ENCODE measurements around the gene MAGI2.
"Not testable (repeated sequence)": the region's sequence is repeated elsewhere in the genome, so short reads cannot be mapped to it uniquely, and the experiment has no call there.

MAGI2 gene

GRCh38 chr7:78367280-78367773 lies 1086.1 kb downstream of the MAGI2 start:
- DNase-seq (ENCODE audit: low spot score), result no peak

GRCh38 chr7:78363866-78364265 lies 1089.6 kb downstream of the MAGI2 start:
- DNase-seq (ENCODE audit: low spot score), result no peak

- no peak for DNase-seq (ENCODE audit: low spot score)
Measured at GRCh38 chr7:78359836-78360235, 1093.6 kb downstream of the MAGI2 start.

GRCh38 chr7:78357709-78358108 lies 1095.8 kb downstream of the MAGI2 start:
- no peak for DNase-seq (ENCODE audit: low spot score)

- no peak for DNase-seq (ENCODE audit: low spot score)
Measured at GRCh38 chr7:78355834-78356233, 1097.6 kb downstream of the MAGI2 start.

GRCh38 chr7:78350926-78351325 lies 1102.5 kb downstream of the MAGI2 start:
- DNase-seq (ENCODE audit: low spot score), result no peak

- DNase-seq (ENCODE audit: low spot score), result no peak
Measured at GRCh38 chr7:78350391-78350790, 1103.1 kb downstream of the MAGI2 start.

GRCh38 chr7:78346827-78347226 lies 1106.6 kb downstream of the MAGI2 start:
- DNase-seq (ENCODE audit: low spot score), result no peak

GRCh38 chr7:78345979-78346378 lies 1107.5 kb downstream of the MAGI2 start:
- no peak for DNase-seq (ENCODE audit: low spot score)

GRCh38 chr7:78345293-78345911 lies 1108.1 kb downstream of the MAGI2 start:
- DNase-seq (ENCODE audit: low spot score), result no peak

- no peak for DNase-seq (ENCODE audit: low spot score)
Measured at GRCh38 chr7:78334426-78334825, 1119.0 kb downstream of the MAGI2 start.

GRCh38 chr7:78333530-78334425 lies 1119.7 kb downstream of the MAGI2 start:
- no peak for DNase-seq (ENCODE audit: low spot score)

- DNase-seq (ENCODE audit: low spot score), result no peak
Measured at GRCh38 chr7:78329001-78329655, 1124.3 kb downstream of the MAGI2 start.

- DNase-seq (ENCODE audit: low spot score), result no peak
Measured at GRCh38 chr7:78327718-78328117, 1125.7 kb downstream of the MAGI2 start.

GRCh38 chr7:78326876-78327275 lies 1126.6 kb downstream of the MAGI2 start:
- DNase-seq (ENCODE audit: low spot score), result no peak

- DNase-seq (ENCODE audit: low spot score), result no peak
Measured at GRCh38 chr7:78326189-78326588, 1127.3 kb downstream of the MAGI2 start.

- DNase-seq (ENCODE audit: low spot score), result no peak
Measured at GRCh38 chr7:78323118-78323517, 1130.3 kb downstream of the MAGI2 start.

- not testable (repeated sequence) for DNase-seq (ENCODE audit: low spot score)
Measured at GRCh38 chr7:78322231-78322630, 1131.2 kb downstream of the MAGI2 start.

GRCh38 chr7:78317371-78317770 lies 1136.1 kb downstream of the MAGI2 start:
- no peak for DNase-seq (ENCODE audit: low spot score)

- DNase-seq (ENCODE audit: low spot score), result no peak
Measured at GRCh38 chr7:78316110-78316509, 1137.4 kb downstream of the MAGI2 start.

- no peak for DNase-seq (ENCODE audit: low spot score)
Measured at GRCh38 chr7:78315119-78315518, 1138.3 kb downstream of the MAGI2 start.

- DNase-seq (ENCODE audit: low spot score), result no peak
Measured at GRCh38 chr7:78311181-78311580, 1142.3 kb downstream of the MAGI2 start.
